Hepatocyte (in vitro differentiated cells): ENCODE measurements around the gene DNAL4. TPM values are rescaled to one million over a fixed set of nuclear protein-coding genes. Genes with fewer than 3 reads are reported as not detected.

ENCODE experiments used
- DNase-seq: peaks from one replicate; pipeline ENCODE4 v3.0.0-alpha.2; 2016; ENCODE audit warnings: low spot score
- H2AFZ ChIP-seq: fragments of 200-600 bp; sonication (generic); 2 replicates; pipeline ENCODE4 v1.6.0; 2016; ENCODE audit warnings: antibody characterized with exemption, mild to moderate bottlenecking
- H3K27ac ChIP-seq: fragments of 200-600 bp; sonication (generic); 2 replicates; pipeline ENCODE4 v1.5.1; 2016; ENCODE audit warnings: mild to moderate bottlenecking
- H3K27me3 ChIP-seq: fragments of 200-600 bp; sonication (generic); 2 replicates; pipeline ENCODE4 v1.6.1; 2016
- H3K36me3 ChIP-seq: fragments of 200-600 bp; sonication (generic); replicated peaks from 2 replicates; pipeline ENCODE4 v1.5.1; 2016; ENCODE audit warnings: low read depth; ENCODE audit not compliant: insufficient read depth
- H3K4me1 ChIP-seq: fragments of 200-600 bp; sonication (generic); 2 replicates; pipeline ENCODE4 v1.5.1; 2016; ENCODE audit warnings: mild to moderate bottlenecking, moderate library complexity; ENCODE audit not compliant: insufficient read depth
- H3K4me2 ChIP-seq: fragments of 200-600 bp; sonication (generic); 2 replicates; pipeline ENCODE4 v1.6.0; 2016
- H3K4me3 ChIP-seq: fragments of 200-600 bp; sonication (generic); 2 replicates; pipeline ENCODE4 v1.5.1; 2016; ENCODE audit warnings: mild to moderate bottlenecking
- H3K79me2 ChIP-seq: fragments of 200-600 bp; sonication (generic); 2 replicates; pipeline ENCODE4 v1.6.0; 2017; ENCODE audit warnings: mild to moderate bottlenecking
- H3K9me2 ChIP-seq: fragments of 200-600 bp; sonication (generic); replicated peaks from 2 replicates; pipeline ENCODE4 v1.6.0; 2017; ENCODE audit warnings: mild to moderate bottlenecking; ENCODE audit not compliant: insufficient read depth
- H3K9me3 ChIP-seq: fragments of 200-600 bp; sonication (generic); 2 replicates; pipeline ENCODE4 v1.5.1; 2016; ENCODE audit warnings: low read depth, mild to moderate bottlenecking
- H4K20me1 ChIP-seq: fragments of 200-600 bp; sonication (generic); 2 replicates; pipeline ENCODE4 v1.6.0; 2016; ENCODE audit warnings: mild to moderate bottlenecking; ENCODE audit not compliant: insufficient read depth, poor library complexity, severe bottlenecking
- EZH2 ChIP-seq: fragments of 200-600 bp; sonication (generic); IDR thresholded peaks from 2 replicates; pipeline ENCODE4 v1.6.1; 2016; ENCODE audit warnings: antibody characterized with exemption, mild to moderate bottlenecking, borderline replicate concordance
- EZH2phosphoT487 ChIP-seq: fragments of 200-600 bp; sonication (generic); IDR thresholded peaks from one replicate; pipeline ENCODE4 v1.6.1; 2018; ENCODE audit warnings: antibody characterized with exemption, mild to moderate bottlenecking, low read depth, moderate library complexity; ENCODE audit not compliant: unreplicated experiment, severe bottlenecking
- WGBS: methylation state at CpG from one replicate; pipeline ENCODE4 v1.1.6; 2016; ENCODE audit warnings: low lambda C conversion rate; ENCODE audit errors: missing lambda C conversion rate; 5-methylcytosine and 5-hydroxymethylcytosine counted together
- polyA plus RNA-seq: library from polyadenylated mRNA; unstranded; fragments of >200 nt; fragmentation: Nextera tagmentation; extraction: Ambion mirVana; gene quantifications from 2 replicates; pipeline ENCODE4 v1.2.1, GENCODE V29; 2016
- total RNA-seq: library from RNA; depleted of rRNA; stranded (reverse); fragments of >200 nt; gene quantifications from 2 replicates; pipeline ENCODE4 v1.2.3, GENCODE V29; 2014
- TF ChIP-seq, protein P1 (sequence below): fragments of 200-600 bp; sonication (generic); IDR thresholded peaks from 2 replicates; pipeline ENCODE4 v1.5.1; 2016; ENCODE audit warnings: antibody characterized with exemption, mild to moderate bottlenecking; ENCODE audit not compliant: poor library complexity

Gene DNAL4
- total and polyA plus RNA-seq, 2 experiments from 2014 or later, result 11.9 to 21.5 TPM

- 83% methylated on average over 20 of the region's 20 CpGs for WGBS
- Histone ChIP-seq H3K27ac (no peak overlapping the region), H3K9me3 (no peaks in the 10 kb centered on the region), H3K9me2 (no peaks in the 10 kb centered on the region), H3K4me2 (no peak overlapping the region), H3K4me3 (no peak overlapping the region), H2AFZ (no peak overlapping the region), H3K4me1 (peaks cover 4% of the 10 kb centered on the region), H3K79me2 (no peaks in the 10 kb centered on the region), H3K27me3 (no peaks in the 10 kb centered on the region), H4K20me1 (no peaks in the 10 kb centered on the region), H3K36me3 (no peaks in the 10 kb centered on the region)
- no peak for DNase-seq
- TF ChIP-seq, protein P1, sequence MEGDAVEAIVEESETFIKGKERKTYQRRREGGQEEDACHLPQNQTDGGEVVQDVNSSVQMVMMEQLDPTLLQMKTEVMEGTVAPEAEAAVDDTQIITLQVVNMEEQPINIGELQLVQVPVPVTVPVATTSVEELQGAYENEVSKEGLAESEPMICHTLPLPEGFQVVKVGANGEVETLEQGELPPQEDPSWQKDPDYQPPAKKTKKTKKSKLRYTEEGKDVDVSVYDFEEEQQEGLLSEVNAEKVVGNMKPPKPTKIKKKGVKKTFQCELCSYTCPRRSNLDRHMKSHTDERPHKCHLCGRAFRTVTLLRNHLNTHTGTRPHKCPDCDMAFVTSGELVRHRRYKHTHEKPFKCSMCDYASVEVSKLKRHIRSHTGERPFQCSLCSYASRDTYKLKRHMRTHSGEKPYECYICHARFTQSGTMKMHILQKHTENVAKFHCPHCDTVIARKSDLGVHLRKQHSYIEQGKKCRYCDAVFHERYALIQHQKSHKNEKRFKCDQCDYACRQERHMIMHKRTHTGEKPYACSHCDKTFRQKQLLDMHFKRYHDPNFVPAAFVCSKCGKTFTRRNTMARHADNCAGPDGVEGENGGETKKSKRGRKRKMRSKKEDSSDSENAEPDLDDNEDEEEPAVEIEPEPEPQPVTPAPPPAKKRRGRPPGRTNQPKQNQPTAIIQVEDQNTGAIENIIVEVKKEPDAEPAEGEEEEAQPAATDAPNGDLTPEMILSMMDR, result no peak
- TF ChIP-seq EZH2phosphoT487 (no peak), EZH2 (no peak)
These were observed 32.5 kb downstream of the DNAL4 start for GRCh38 chr22:38761202-38762162.

DNA sequence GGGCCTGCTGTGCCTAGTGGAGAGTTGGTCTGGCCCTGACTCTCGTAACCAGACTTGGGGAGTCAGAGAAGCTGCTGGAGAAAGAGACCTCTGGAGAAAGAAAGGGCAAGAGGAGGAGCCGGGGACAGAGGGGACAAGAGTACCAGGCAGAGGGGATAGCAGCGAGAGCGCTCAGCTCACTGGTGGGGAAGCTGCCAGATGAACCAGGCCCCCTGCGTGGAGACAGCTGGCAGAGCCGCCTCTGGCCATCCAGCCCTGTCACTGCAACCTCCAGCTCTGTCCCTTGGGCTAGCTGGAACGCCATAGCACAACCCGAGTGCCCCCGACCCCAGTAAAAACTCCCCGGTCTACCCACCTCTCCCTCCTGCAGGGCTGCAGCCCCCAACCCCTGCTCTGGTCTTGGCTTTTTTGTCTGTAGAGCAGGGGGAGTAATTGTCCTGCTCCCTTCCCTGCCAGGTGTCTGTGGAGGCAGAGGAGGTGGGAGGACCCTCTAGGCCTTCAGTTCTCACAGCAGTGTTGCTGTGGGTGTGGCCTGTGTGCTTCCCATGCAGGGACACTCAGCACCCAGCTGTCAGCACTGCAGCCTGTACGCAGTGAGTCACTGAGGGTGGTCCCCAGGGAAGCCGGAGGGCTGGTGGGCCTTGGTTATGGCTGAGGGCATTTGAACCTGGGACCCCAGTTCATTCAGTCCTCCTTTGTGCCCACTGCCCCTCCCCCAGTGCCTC is 33.3 kb downstream of the DNAL4 start:
- no peak overlapping the region for H3K27ac ChIP-seq

GRCh38 chr22:38759005-38759404 is 34.9 kb downstream of the DNAL4 start:
- DNase-seq, result no peak
- Histone ChIP-seq H2AFZ (no peak overlapping the region), H4K20me1 (no peaks in the 10 kb centered on the region), H3K27me3 (no peaks in the 10 kb centered on the region), H3K9me3 (no peaks in the 10 kb centered on the region), H3K4me2 (no peak overlapping the region), H3K27ac (no peak overlapping the region), H3K4me3 (no peak overlapping the region), H3K36me3 (no peaks in the 10 kb centered on the region), H3K4me1 (peaks cover 17% of the 10 kb centered on the region), H3K79me2 (no peaks in the 10 kb centered on the region), H3K9me2 (no peaks in the 10 kb centered on the region)
- TF ChIP-seq EZH2phosphoT487 (no peak), EZH2 (no peak)
- TF ChIP-seq, protein P1, result no peak
- WGBS, result 90% methylated on average over 7 of the region's 7 CpGs

More for the DNA sequence above, 33.3 kb downstream of the DNAL4 start:
- no peaks in the 10 kb centered on the region for H3K79me2 ChIP-seq
- no peak overlapping the region for H3K4me2 ChIP-seq
- H2AFZ ChIP-seq, result no peak overlapping the region
- H3K4me1 ChIP-seq, result peaks cover 8% of the 10 kb centered on the region
- no peak overlapping the region for H3K4me3 ChIP-seq
- H3K9me2 ChIP-seq, result no peaks in the 10 kb centered on the region
- H4K20me1 ChIP-seq, result no peaks in the 10 kb centered on the region
- WGBS, result 81% methylated on average over 9 of the region's 12 CpGs
- TF ChIP-seq EZH2 (no peak), EZH2phosphoT487 (no peak)
- TF ChIP-seq, protein P1, result no peak
- H3K27me3 ChIP-seq, result no peaks in the 10 kb centered on the region
- H3K36me3 ChIP-seq, result no peaks in the 10 kb centered on the region
- DNase-seq, result no peak
- no peaks in the 10 kb centered on the region for H3K9me3 ChIP-seq
